Measurements from ENCODE around the gene MALSU1.

MALSU1 gene

GRCh38 chr7:23336799-23337283 lies 37.7 kb downstream of the MALSU1 start:
- DNase-seq = no peak

GRCh38 chr7:23337374-23337773 lies 38.2 kb downstream of the MALSU1 start:
- no peak for DNase-seq

- no peak for DNase-seq
Measured at GRCh38 chr7:23338439-23338838, 39.3 kb downstream of the MALSU1 start.

- DNase-seq = no peak
Measured at GRCh38 chr7:23338863-23339262, 39.7 kb downstream of the MALSU1 start.

GRCh38 chr7:23341846-23342598 lies 42.9 kb downstream of the MALSU1 start:
- DNase-seq = no peak

- no peak for DNase-seq
Measured at GRCh38 chr7:23343102-23343501, 44.0 kb downstream of the MALSU1 start.

- no peak for DNase-seq
Measured at GRCh38 chr7:23343806-23344475, 44.8 kb downstream of the MALSU1 start.

- DNase-seq = no peak
Measured at GRCh38 chr7:23345601-23346000, 46.5 kb downstream of the MALSU1 start.

- DNase-seq = no peak
Measured at GRCh38 chr7:23346316-23346715, 47.2 kb downstream of the MALSU1 start.

- no peak for DNase-seq
Measured at GRCh38 chr7:23347033-23347681, 48.0 kb downstream of the MALSU1 start.

GRCh38 chr7:23347682-23348180 lies 48.6 kb downstream of the MALSU1 start:
- DNase-seq = no peak

- no peak for DNase-seq
Measured at GRCh38 chr7:23349484-23350157, 50.5 kb downstream of the MALSU1 start.

GRCh38 chr7:23350466-23350865 lies 51.3 kb downstream of the MALSU1 start:
- no peak for DNase-seq

GRCh38 chr7:23353172-23353571 lies 54.0 kb downstream of the MALSU1 start:
- DNase-seq = no peak

GRCh38 chr7:23356168-23356567 lies 57.0 kb downstream of the MALSU1 start:
- no peak for DNase-seq

- no peak for DNase-seq
Measured at GRCh38 chr7:23356726-23357125, 57.6 kb downstream of the MALSU1 start.

- peak; percentile 38 for DNase-seq
Measured at GRCh38 chr7:23357190-23358093, 58.3 kb downstream of the MALSU1 start.

- DNase-seq = no peak
Measured at GRCh38 chr7:23358152-23358674, 59.1 kb downstream of the MALSU1 start.

Measured in NCI-H1436 (cell line).